Mesendoderm (in vitro differentiated cells): ENCODE results near the gene SEH1L.

Experiments used
- DNase-seq: peaks from one replicate; pipeline ENCODE4 v3.0.0; 2013
- H2AK5ac ChIP-seq: 2 replicates; pipeline ENCODE4 v1.6.1; 2013; ENCODE audit warnings: low read length, inconsistent platforms
- H2BK120ac ChIP-seq: 2 replicates; pipeline ENCODE4 v1.6.1; 2013; ENCODE audit warnings: low read depth, mild to moderate bottlenecking, low read length, moderate library complexity, mixed read lengths
- H2BK15ac ChIP-seq: replicated peaks from 2 replicates; pipeline ENCODE4 v1.6.1; 2013; ENCODE audit warnings: low read depth, mild to moderate bottlenecking, moderate library complexity
- H2BK5ac ChIP-seq: 2 replicates; pipeline ENCODE4 v1.6.1; 2013; ENCODE audit warnings: low read length, inconsistent platforms
- H3K18ac ChIP-seq: 2 replicates; pipeline ENCODE4 v1.6.1; 2013; ENCODE audit warnings: mild to moderate bottlenecking, low read length, mixed read lengths
- H3K23ac ChIP-seq: one replicate; pipeline ENCODE4 v1.6.1; 2013; ENCODE audit warnings: low read length
- H3K27ac ChIP-seq: 2 replicates; pipeline ENCODE4 v1.5.1; 2013; ENCODE audit warnings: low read depth, mild to moderate bottlenecking, inconsistent platforms, low read length, moderate library complexity
- H3K27me3 ChIP-seq: 2 replicates; pipeline ENCODE4 v1.6.1; 2013; ENCODE audit warnings: low read length, control low read depth, mild to moderate bottlenecking, inconsistent platforms; ENCODE audit not compliant: insufficient read depth, poor library complexity
- H3K36me3 ChIP-seq: 2 replicates; pipeline ENCODE4 v1.6.1; 2013; ENCODE audit warnings: low read length, inconsistent platforms; ENCODE audit not compliant: control insufficient read depth, insufficient read depth
- H3K4ac ChIP-seq: one replicate; pipeline ENCODE4 v1.6.1; 2013; ENCODE audit warnings: low read depth, mild to moderate bottlenecking, low read length, moderate library complexity
- H3K4me1 ChIP-seq: 2 replicates; pipeline ENCODE4 v1.6.1; 2013; ENCODE audit warnings: low read depth, low read length, inconsistent platforms; ENCODE audit not compliant: control insufficient read depth
- H3K4me2 ChIP-seq: 2 replicates; pipeline ENCODE4 v1.6.1; 2013; ENCODE audit warnings: low read length
- H3K4me3 ChIP-seq: 2 replicates; pipeline ENCODE4 v1.5.1; 2013; ENCODE audit warnings: mild to moderate bottlenecking, low read length
- H3K56ac ChIP-seq: one replicate; pipeline ENCODE4 v1.6.1; 2013; ENCODE audit warnings: low read length
- H3K79me1 ChIP-seq: 2 replicates; pipeline ENCODE4 v1.6.1; 2013; ENCODE audit warnings: low read length, inconsistent platforms
- H3K79me2 ChIP-seq: 2 replicates; pipeline ENCODE4 v1.6.1; 2013; ENCODE audit warnings: mild to moderate bottlenecking, low read length; ENCODE audit not compliant: control insufficient read depth, insufficient read depth
- H3K9ac ChIP-seq: 2 replicates; pipeline ENCODE4 v1.6.1; 2013; ENCODE audit warnings: low read length, inconsistent platforms
- H4K5ac ChIP-seq: one replicate; pipeline ENCODE4 v1.6.1; 2013; ENCODE audit warnings: low read length
- H4K8ac ChIP-seq: one replicate; pipeline ENCODE4 v1.6.1; 2013; ENCODE audit warnings: low read depth, mild to moderate bottlenecking, control low read depth, low read length, moderate library complexity
- WGBS: extraction: QIAGEN DNeasy Blood & Tissue Kit; methylation state at CpG from one replicate; pipeline ENCODE4 v1.1.7; 2013; ENCODE audit warnings: low lambda C conversion rate, missing lambda C conversion rate; ENCODE audit not compliant: insufficient coverage; ENCODE audit errors: extremely low coverage; 5-methylcytosine and 5-hydroxymethylcytosine counted together

Gene SEH1L

GRCh38 chr18:12946549-12947284 lies 1.1 kb upstream of the SEH1L start:
- Histone ChIP-seq H4K5ac (no peak overlapping the region), H3K27ac (peak overlapping the region; percentile 64), H2BK5ac (peak overlapping the region; percentile 17), H3K56ac (peak overlapping the region; percentile 96), H3K4me3 (peak overlapping the region; percentile 83), H3K79me1 (peaks cover 6% of the 10 kb centered on the region), H3K18ac (peak overlapping the region; percentile 2), H2BK15ac (no peak overlapping the region), H3K9ac (peak overlapping the region; percentile 79), H3K27me3 (no peaks in the 10 kb centered on the region), H2AK5ac (no peak overlapping the region), H3K4me1 (peaks cover 3% of the 10 kb centered on the region), H4K8ac (no peak overlapping the region), H3K4me2 (peak overlapping the region; percentile 89), H2BK120ac (no peak overlapping the region), H3K79me2 (peaks cover 19% of the 10 kb centered on the region), H3K23ac (peak overlapping the region; percentile 59), H3K36me3 (no peaks in the 10 kb centered on the region), H3K4ac (no peak overlapping the region)
- DNase-seq, result peak; percentile 87
- WGBS, result no CpG with 5 or more reads among the region's 15 CpGs

GRCh38 chr18:12948050-12948804 lies 416 bp downstream of the SEH1L start:
- H4K8ac ChIP-seq, result peak overlapping the region; percentile 83
- peak overlapping the region; percentile 11 for H3K18ac ChIP-seq
- no CpG with 5 or more reads among the region's 81 CpGs for WGBS
- H3K79me2 ChIP-seq, result peaks cover 23% of the 10 kb centered on the region
- H3K56ac ChIP-seq, result peak overlapping the region; percentile 95
- peak overlapping the region; percentile 79 for H3K4me2 ChIP-seq
- H3K79me1 ChIP-seq, result peaks cover 6% of the 10 kb centered on the region
- H2BK5ac ChIP-seq, result peak overlapping the region; percentile 70
- H3K36me3 ChIP-seq, result no peaks in the 10 kb centered on the region
- no peak overlapping the region for H4K5ac ChIP-seq
- no peak overlapping the region for H2AK5ac ChIP-seq
- peak overlapping the region; percentile 95 for H3K9ac ChIP-seq
- no peak overlapping the region for H2BK120ac ChIP-seq
- peaks cover 3% of the 10 kb centered on the region for H3K4me1 ChIP-seq
- H3K4me3 ChIP-seq, result peak overlapping the region; percentile 74
- peak overlapping the region; percentile 97 for H3K27ac ChIP-seq
- DNase-seq, result peak; percentile 94
- H2BK15ac ChIP-seq, result no peak overlapping the region
- no peaks in the 10 kb centered on the region for H3K27me3 ChIP-seq
- no peak overlapping the region for H3K23ac ChIP-seq
- peak overlapping the region; percentile 1 for H3K4ac ChIP-seq

GRCh38 chr18:12958478-12958877 lies 10.7 kb downstream of the SEH1L start:
- Histone ChIP-seq H3K18ac (no peak overlapping the region), H3K4ac (no peak overlapping the region), H4K5ac (no peak overlapping the region), H2AK5ac (no peak overlapping the region), H3K79me1 (peaks cover 9% of the 10 kb centered on the region), H3K27me3 (no peaks in the 10 kb centered on the region), H3K4me3 (no peak overlapping the region), H3K9ac (no peak overlapping the region), H3K4me2 (no peak overlapping the region), H3K4me1 (no peaks in the 10 kb centered on the region), H3K27ac (no peak overlapping the region), H2BK15ac (no peak overlapping the region), H3K79me2 (peaks cover 12% of the 10 kb centered on the region), H4K8ac (no peak overlapping the region), H2BK5ac (no peak overlapping the region), H3K23ac (no peak overlapping the region), H2BK120ac (no peak overlapping the region), H3K56ac (no peak overlapping the region), H3K36me3 (peaks cover 4% of the 10 kb centered on the region)
- DNase-seq, result no peak
- WGBS, result no CpG with 5 or more reads among the region's 3 CpGs

- H3K23ac ChIP-seq, result no peak overlapping the region
- H3K4me1 ChIP-seq, result no peaks in the 10 kb centered on the region
- H4K5ac ChIP-seq, result no peak overlapping the region
- H3K4ac ChIP-seq, result no peak overlapping the region
- no peak overlapping the region for H2BK5ac ChIP-seq
- no peak overlapping the region for H3K18ac ChIP-seq
- H3K4me3 ChIP-seq, result no peak overlapping the region
- H2AK5ac ChIP-seq, result no peak overlapping the region
- peaks cover 12% of the 10 kb centered on the region for H3K79me2 ChIP-seq
- H4K8ac ChIP-seq, result no peak overlapping the region
- no peak overlapping the region for H3K56ac ChIP-seq
- H3K9ac ChIP-seq, result no peak overlapping the region
- H3K36me3 ChIP-seq, result peaks cover 6% of the 10 kb centered on the region
- H2BK120ac ChIP-seq, result no peak overlapping the region
- no peak overlapping the region for H3K27ac ChIP-seq
- H2BK15ac ChIP-seq, result no peak overlapping the region
- 100% methylated on average over 1 of the region's 2 CpGs for WGBS
- DNase-seq, result no peak
- H3K27me3 ChIP-seq, result no peaks in the 10 kb centered on the region
- no peak overlapping the region for H3K4me2 ChIP-seq
- peaks cover 9% of the 10 kb centered on the region for H3K79me1 ChIP-seq
Observed at GRCh38 chr18:12960395-12960794, 12.6 kb downstream of the SEH1L start.

- Histone ChIP-seq H2BK5ac (no peak overlapping the region), H4K8ac (no peak overlapping the region), H3K79me2 (peaks cover 12% of the 10 kb centered on the region), H3K79me1 (peaks cover 9% of the 10 kb centered on the region), H3K36me3 (peaks cover 6% of the 10 kb centered on the region), H3K27ac (no peak overlapping the region), H3K23ac (no peak overlapping the region), H3K4me2 (no peak overlapping the region), H3K18ac (no peak overlapping the region), H3K9ac (no peak overlapping the region), H2AK5ac (no peak overlapping the region), H3K4me3 (no peak overlapping the region), H3K4me1 (no peaks in the 10 kb centered on the region), H2BK15ac (no peak overlapping the region), H3K56ac (no peak overlapping the region), H2BK120ac (no peak overlapping the region), H3K27me3 (no peaks in the 10 kb centered on the region), H3K4ac (no peak overlapping the region), H4K5ac (no peak overlapping the region)
- no CpG with 5 or more reads among the region's 6 CpGs for WGBS
- no peak for DNase-seq
Observed at GRCh38 chr18:12960853-12961397, 13.1 kb downstream of the SEH1L start.
